MG63 (cell line): ENCODE measurements around the gene GLYATL3. TPM values are rescaled to one million over a fixed set of nuclear protein-coding genes. Genes with fewer than 3 reads are reported as not detected.

Experiments
- DNase-seq: peaks from one replicate; pipeline ENCODE4 v3.0.0-alpha.2; 2020
- H3K27me3 ChIP-seq: fragments of 250-450 bp; sonication (Bioruptor Pico); 2 replicates; pipeline ENCODE4 v1.5.1; 2020; ENCODE audit warnings: mild to moderate bottlenecking, moderate library complexity
- H3K36me3 ChIP-seq: fragments of 250-450 bp; sonication (Bioruptor Pico); 2 replicates; pipeline ENCODE4 v1.5.1; 2020; ENCODE audit warnings: mild to moderate bottlenecking, moderate library complexity
- H3K4me3 ChIP-seq: fragments of 250-450 bp; sonication (Bioruptor Pico); 2 replicates; pipeline ENCODE4 v1.5.1; 2020; ENCODE audit warnings: mild to moderate bottlenecking, moderate library complexity
- H3K9me3 ChIP-seq: fragments of 250-450 bp; sonication (Bioruptor Pico); 2 replicates; pipeline ENCODE4 v1.5.1; 2020; ENCODE audit warnings: mild to moderate bottlenecking, moderate library complexity
- total RNA-seq: library from RNA; depleted of rRNA; stranded (reverse); fragments of >200 nt; shearing (Covaris generic); gene quantifications from 2 replicates; pipeline ENCODE4 v1.2.3, GENCODE V29; 2014; ENCODE audit warnings: low replicate concordance

Gene GLYATL3
- total RNA-seq, 1 experiment from 2014 or later: 1.6 TPM

- DNase-seq: no peak
- no peaks in the 10 kb centered on the region for H3K27me3 ChIP-seq
- no peak overlapping the region for H3K4me3 ChIP-seq
- peaks cover 2% of the 10 kb centered on the region; the same call in 1 of the 2 replicates for H3K9me3 ChIP-seq
- H3K36me3 ChIP-seq: peaks cover 3% of the 10 kb centered on the region
Measured at GRCh38 chr6:49504666-49505065, 4.9 kb downstream of the GLYATL3 start.

- DNase-seq: no peak
- no peaks in the 10 kb centered on the region for H3K27me3 ChIP-seq
Measured at GRCh38 chr6:49506569-49507111, 6.9 kb downstream of the GLYATL3 start.

GRCh38 chr6:49509342-49509741, 9.6 kb downstream of the GLYATL3 start:
- no peak for DNase-seq
- no peaks in the 10 kb centered on the region; the same call in 1 of the 2 replicates for H3K36me3 ChIP-seq
- H3K4me3 ChIP-seq: no peak overlapping the region
- H3K27me3 ChIP-seq: no peaks in the 10 kb centered on the region
- peaks cover 2% of the 10 kb centered on the region; the same call in 1 of the 2 replicates for H3K9me3 ChIP-seq

More at GRCh38 chr6:49506569-49507111, 6.9 kb downstream of the GLYATL3 start:
- no peak overlapping the region for H3K4me3 ChIP-seq
- H3K9me3 ChIP-seq: peaks cover 2% of the 10 kb centered on the region; the same call in 1 of the 2 replicates
- H3K36me3 ChIP-seq: peaks cover 3% of the 10 kb centered on the region

GRCh38 chr6:49513153-49513989, 13.6 kb downstream of the GLYATL3 start:
- H3K36me3 ChIP-seq: 0 out of 2 replicates have a peak, but pooled peaks cover 3% of the 10 kb centered on the region
- no peak overlapping the region for H3K4me3 ChIP-seq
- H3K27me3 ChIP-seq: no peaks in the 10 kb centered on the region
- H3K9me3 ChIP-seq: no peaks in the 10 kb centered on the region
- DNase-seq: no peak

GRCh38 chr6:49514571-49515484, 15.1 kb downstream of the GLYATL3 start:
- H3K27me3 ChIP-seq: no peaks in the 10 kb centered on the region
- no peak overlapping the region for H3K4me3 ChIP-seq
- 0 out of 2 replicates have a peak, but pooled peaks cover 3% of the 10 kb centered on the region for H3K36me3 ChIP-seq
- DNase-seq: no peak
- no peaks in the 10 kb centered on the region for H3K9me3 ChIP-seq

GRCh38 chr6:49515485-49516146, 15.9 kb downstream of the GLYATL3 start:
- Histone ChIP-seq H3K27me3 (no peaks in the 10 kb centered on the region), H3K36me3 (0 out of 2 replicates have a peak, but pooled peaks cover 3% of the 10 kb centered on the region), H3K4me3 (no peak overlapping the region), H3K9me3 (no peaks in the 10 kb centered on the region)
- DNase-seq: no peak

GRCh38 chr6:49516147-49516505, 16.4 kb downstream of the GLYATL3 start:
- Histone ChIP-seq H3K36me3 (0 out of 2 replicates have a peak, but pooled peaks cover 3% of the 10 kb centered on the region), H3K27me3 (no peaks in the 10 kb centered on the region), H3K4me3 (no peak overlapping the region), H3K9me3 (no peaks in the 10 kb centered on the region)
- DNase-seq: no peak

GRCh38 chr6:49517919-49518318, 18.2 kb downstream of the GLYATL3 start:
- H3K9me3 ChIP-seq: no peaks in the 10 kb centered on the region
- 0 out of 2 replicates have a peak, but pooled peaks cover 3% of the 10 kb centered on the region for H3K36me3 ChIP-seq
- no peak for DNase-seq
- H3K4me3 ChIP-seq: no peak overlapping the region
- no peaks in the 10 kb centered on the region for H3K27me3 ChIP-seq

- no peaks in the 10 kb centered on the region for H3K27me3 ChIP-seq
- H3K36me3 ChIP-seq: 0 out of 2 replicates have a peak, but pooled peaks cover 3% of the 10 kb centered on the region
- H3K9me3 ChIP-seq: no peaks in the 10 kb centered on the region
- no peak overlapping the region for H3K4me3 ChIP-seq
- DNase-seq: no peak
Measured at GRCh38 chr6:49519660-49520059, 19.9 kb downstream of the GLYATL3 start.

GRCh38 chr6:49522710-49523593, 23.2 kb downstream of the GLYATL3 start:
- Histone ChIP-seq H3K4me3 (no peak overlapping the region), H3K36me3 (no peaks in the 10 kb centered on the region)

GRCh38 chr6:49523901-49524300, 24.2 kb downstream of the GLYATL3 start:
- Histone ChIP-seq H3K27me3 (no peaks in the 10 kb centered on the region), H3K4me3 (no peak overlapping the region), H3K9me3 (no peaks in the 10 kb centered on the region), H3K36me3 (no peaks in the 10 kb centered on the region)
- DNase-seq: no peak

More at GRCh38 chr6:49522710-49523593, 23.2 kb downstream of the GLYATL3 start:
- H3K9me3 ChIP-seq: no peaks in the 10 kb centered on the region
- H3K27me3 ChIP-seq: no peaks in the 10 kb centered on the region
- DNase-seq: no peak

GRCh38 chr6:49524541-49524940, 24.8 kb downstream of the GLYATL3 start:
- no peak overlapping the region for H3K4me3 ChIP-seq
- H3K36me3 ChIP-seq: no peaks in the 10 kb centered on the region
- DNase-seq: no peak
- H3K9me3 ChIP-seq: no peaks in the 10 kb centered on the region
- H3K27me3 ChIP-seq: no peaks in the 10 kb centered on the region

- Histone ChIP-seq H3K36me3 (no peaks in the 10 kb centered on the region), H3K27me3 (no peaks in the 10 kb centered on the region), H3K9me3 (no peaks in the 10 kb centered on the region), H3K4me3 (no peak overlapping the region)
- no peak for DNase-seq
Measured at GRCh38 chr6:49526598-49526997, 26.9 kb downstream of the GLYATL3 start.

GRCh38 chr6:49527320-49527719, 27.6 kb downstream of the GLYATL3 start:
- no peak for DNase-seq
- no peaks in the 10 kb centered on the region for H3K36me3 ChIP-seq
- no peaks in the 10 kb centered on the region for H3K27me3 ChIP-seq
- H3K4me3 ChIP-seq: no peak overlapping the region
- no peaks in the 10 kb centered on the region for H3K9me3 ChIP-seq

- Histone ChIP-seq H3K36me3 (no peaks in the 10 kb centered on the region), H3K27me3 (no peaks in the 10 kb centered on the region), H3K4me3 (no peak overlapping the region), H3K9me3 (no peaks in the 10 kb centered on the region)
- no peak for DNase-seq
Measured at GRCh38 chr6:49528571-49528970, 28.8 kb downstream of the GLYATL3 start.
